Ovary (tissue), 9 donors: Measurements from ENCODE around the gene CLPSL1. TPM values are rescaled to one million over a fixed set of nuclear protein-coding genes. Genes with fewer than 3 reads are reported as not detected.

Experiments used
- DNase-seq, 5 donors: peaks; one replicate each; pipeline ENCODE4 v3.0.0-alpha.2; 2019 to 2020
- H3K27ac ChIP-seq, 2 donors: fragments of 200-600 bp; one replicate each; pipeline versions ENCODE4 v1.5.1 to v1.8.0; 2019 to 2022
- H3K27me3 ChIP-seq: fragments of 200-600 bp; one replicate; pipeline ENCODE4 v1.8.0; 2022
- H3K36me3 ChIP-seq: fragments of 200-600 bp; sonication (generic); one replicate; pipeline ENCODE4 v1.5.1; 2019
- H3K4me1 ChIP-seq: one replicate; pipeline ENCODE4 v1.8.1; 2013; ENCODE audit warnings: mild to moderate bottlenecking, moderate library complexity; ENCODE audit not compliant: insufficient read depth
- H3K4me3 ChIP-seq: fragments of 200-600 bp; sonication (generic); one replicate; pipeline ENCODE4 v1.5.1; 2017
- H3K9me3 ChIP-seq, 2 donors: fragments of 200-600 bp in 1 of 2; sonication (generic) in 1 of 2; one replicate each; pipeline versions ENCODE4 v1.5.1 to v1.8.1; 2013 to 2019; ENCODE audit warnings: mild to moderate bottlenecking in 1 of 2, moderate library complexity in 1 of 2
- CTCF ChIP-seq, 3 donors: fragments of 450-650 bp in 2 of 3; fragments of 200-600 bp in 1 of 3; IDR thresholded peaks; one replicate each; pipeline versions ENCODE4 v1.5.1 to v1.8.0; 2016 to 2022; ENCODE audit warnings: antibody characterized with exemption in 3 of 3, mild to moderate bottlenecking in 1 of 3
- EP300 ChIP-seq: sonication (generic); formaldehyde crosslinking; IDR thresholded peaks from one replicate; pipeline ENCODE4 v1.6.1; 2017; ENCODE audit warnings: antibody characterized with exemption
- POLR2A ChIP-seq: fragments of 450-650 bp; IDR thresholded peaks from one replicate; pipeline ENCODE4 v1.6.1; 2017; ENCODE audit warnings: antibody characterized with exemption, mild to moderate bottlenecking, moderate library complexity
- WGBS, 3 donors: extraction: QIAGEN DNeasy Blood & Tissue Kit in 1 of 3; methylation state at CpG; one replicate each; pipeline versions ENCODE4 v1.1.5 to v1.1.7; 2013 to 2017; 5-methylcytosine and 5-hydroxymethylcytosine counted together
- intact Hi-C, 4 donors: fragments of 100-400 bp; cut with DNase I; formaldehyde crosslinking; loops; one replicate each; pipeline versions ENCODE4 v1.11.0 to v1.15.1; 2022 to 2023
- polyA plus RNA-seq, 2 donors: library from polyadenylated mRNA; stranded (reverse); fragments of 200-250 nt in 1 of 2; fragments of 350-450 nt in 1 of 2; fragmentation: Illumina TruSeq in 1 of 2; extraction: RNeasy Lipid Tissue Mini Kit (QIAGEN cat#74804) in 1 of 2; gene quantifications; one replicate each; pipeline ENCODE4 v1.2.3, GENCODE V29; 2013 to 2014
- total RNA-seq, 7 donors: library from RNA; depleted of rRNA in 2 of 7; stranded (reverse); fragments of >200 nt in 2 of 7; fragmentation: NEBNext Ultra II Directional in 3 of 7; extraction: Animal tissue kit (Norgen Biotek cat#: 25700) in 3 of 7; gene quantifications; one replicate each; pipeline versions ENCODE4 v1.1.0 to v1.2.4, GENCODE V29; 2016 to 2023
- donor health status: DM: no; HTN: no; CAD: no; lungs with moderate emphysema.
- donor health status: DM: no; HTN: no; CAD: no.
- donor health status: Bipolar disorder and iron deficiency.
- donor health status: DM: yes; HTN: yes; CAD: no.
- donor health status: DM: no; HTN: no; CAD: no.
- donor health status: DM: yes; HTN: yes; CAD: no.

Gene CLPSL1
- total and polyA plus RNA-seq, 9 donors: not detected

- no peaks in the 10 kb centered on the region for H3K9me3 ChIP-seq
- no peak overlapping the region for H3K27ac ChIP-seq
- no peaks in the 10 kb centered on the region for H3K4me1 ChIP-seq
- TF ChIP-seq EP300 (no peak), CTCF (IDR thresholded peaks at IDR 0.05) (no peak), POLR2A (no peak)
- no peaks in the 10 kb centered on the region for H3K27me3 ChIP-seq
- no peak for DNase-seq
- intact Hi-C loops: loop anchor here in 1 of 4 donors (5.0 kb wide), 1 partner anchor 1778 kb away; no protein-coding TSS in a partner anchor
- H3K36me3 ChIP-seq: no peaks in the 10 kb centered on the region
- no peak overlapping the region for H3K4me3 ChIP-seq
- WGBS, 3 donors: 78 to 89% (median 82%) methylated on average over 6 of the region's 6 CpGs
These were observed 26.2 kb upstream of the CLPSL1 start for GRCh38 chr6:35754452-35755277.

GRCh38 chr6:35755278-35755924, 25.4 kb upstream of the CLPSL1 start:
- intact Hi-C loops: loop anchor here in 1 of 4 donors (5.0 kb wide), 1 partner anchor 1777 kb away; no protein-coding TSS in a partner anchor
- no peak for TF ChIP-seq POLR2A
- TF ChIP-seq EP300: no peak
- no peak for TF ChIP-seq CTCF (IDR thresholded peaks at IDR 0.05)
- Histone ChIP-seq H3K27ac (no peak overlapping the region), H3K27me3 (no peaks in the 10 kb centered on the region), H3K4me1 (no peaks in the 10 kb centered on the region), H3K36me3 (no peaks in the 10 kb centered on the region), H3K4me3 (no peak overlapping the region), H3K9me3 (no peaks in the 10 kb centered on the region)
- WGBS, 3 donors: 28 to 43% (median 35%) methylated on average over 3 of the region's 3 CpGs
- no peak for DNase-seq

- Histone ChIP-seq H3K4me3 (no peak overlapping the region), H3K27me3 (no peaks in the 10 kb centered on the region), H3K27ac (no peak overlapping the region), H3K4me1 (no peaks in the 10 kb centered on the region), H3K9me3 (no peaks in the 10 kb centered on the region), H3K36me3 (no peaks in the 10 kb centered on the region)
- intact Hi-C loops: loop anchor here in 1 of 4 donors (5.0 kb wide), 1 partner anchor 1775 kb away; no protein-coding TSS in a partner anchor
- TF ChIP-seq POLR2A (no peak), EP300 (no peak), CTCF (IDR thresholded peaks at IDR 0.05) (no peak)
- no peak for DNase-seq
- 57 to 62% (median 58%) methylated on average over 10 of the region's 10 CpGs for WGBS, 3 donors
These were observed 23.2 kb upstream of the CLPSL1 start for GRCh38 chr6:35757456-35758123.

- no peak overlapping the region for H3K4me3 ChIP-seq
- no peak overlapping the region for H3K27ac ChIP-seq
- 38 to 62% (median 54%) methylated on average over 3 of the region's 3 CpGs for WGBS, 3 donors
- no peaks in the 10 kb centered on the region for H3K9me3 ChIP-seq
- no peaks in the 10 kb centered on the region for H3K4me1 ChIP-seq
- DNase-seq: no peak
- H3K36me3 ChIP-seq: no peaks in the 10 kb centered on the region
- TF ChIP-seq EP300 (no peak), POLR2A (no peak), CTCF (IDR thresholded peaks at IDR 0.05) (no peak)
- intact Hi-C loops: loop anchor here in 1 of 4 donors (5.0 kb wide), 1 partner anchor 1773 kb away; no protein-coding TSS in a partner anchor
- no peaks in the 10 kb centered on the region for H3K27me3 ChIP-seq
These were observed 21.4 kb upstream of the CLPSL1 start for GRCh38 chr6:35759426-35759825.
